ENCODE measurements around the gene ZDHHC17. TPM values are rescaled to one million over a fixed set of nuclear protein-coding genes. Genes with fewer than 3 reads are reported as not detected.
A peak's percentile ranks its signal among the peaks of the same experiment; 100 is the strongest.

Gene ZDHHC17
- total and polyA plus RNA-seq, 4 donors: 12.0 to 139 (median 21.8) TPM

GRCh38 chr12:76781321-76781720, 17.4 kb downstream of the ZDHHC17 start:
- no peak overlapping the region for H3K27ac ChIP-seq (ENCODE audit: low read depth in 1 of 2, low read length in 1 of 2)
- no peak for TF ChIP-seq CTCF (IDR thresholded peaks at IDR 0.05; ENCODE audit: control extremely low read depth, extremely low read depth)

GRCh38 chr12:76782526-76782925, 18.6 kb downstream of the ZDHHC17 start:
- no peak for TF ChIP-seq CTCF (IDR thresholded peaks at IDR 0.05; ENCODE audit: control extremely low read depth, extremely low read depth)
- H3K27ac ChIP-seq (ENCODE audit: low read depth in 1 of 2, low read length in 1 of 2): no peak overlapping the region
- ATAC-seq (ENCODE audit: insufficient read depth, low FRiP score) (no peak), DNase-seq (peak in 1 of 3 donors; percentile 15)
- no peak overlapping the region for H3K9ac ChIP-seq (ENCODE audit: insufficient read depth in 1 of 2, low read length in 2 of 2)
- no peaks in the 10 kb centered on the region for H3K9me3 ChIP-seq (ENCODE audit: control insufficient read depth in 4 of 4, insufficient read depth in 3 of 4, low read length in 3 of 4)
- 64 to 80% methylated on average over 2 of the region's 2 CpGs for WGBS, 2 donors
- no peaks in the 10 kb centered on the region for H3K27me3 ChIP-seq (ENCODE audit: control insufficient read depth in 3 of 3, insufficient read depth in 3 of 3, low read length in 2 of 3)
- H3K4me1 ChIP-seq (ENCODE audit: control insufficient read depth in 5 of 5, insufficient read depth in 5 of 5, low read length in 5 of 5): peaks cover 0 to 47% (median 11%) of the 10 kb centered on the region in 5 donors
- H3K36me3 ChIP-seq (ENCODE audit: control insufficient read depth in 4 of 4, insufficient read depth in 4 of 4, low read length in 4 of 4): no peaks in the 10 kb centered on the region
- H3K4me3 ChIP-seq: no peak overlapping the region

More at GRCh38 chr12:76781321-76781720, 17.4 kb downstream of the ZDHHC17 start:
- no peaks in the 10 kb centered on the region for H3K27me3 ChIP-seq (ENCODE audit: control insufficient read depth in 3 of 3, insufficient read depth in 3 of 3, low read length in 2 of 3)
- ATAC-seq (ENCODE audit: insufficient read depth, low FRiP score) (no peak), DNase-seq (no peak)
- WGBS, 2 donors: 84 to 89% methylated on average over 3 of the region's 3 CpGs
- H3K36me3 ChIP-seq (ENCODE audit: control insufficient read depth in 4 of 4, insufficient read depth in 4 of 4, low read length in 4 of 4): no peaks in the 10 kb centered on the region
- peaks cover 0 to 50% (median 11%) of the 10 kb centered on the region in 5 donors for H3K4me1 ChIP-seq (ENCODE audit: control insufficient read depth in 5 of 5, insufficient read depth in 5 of 5, low read length in 5 of 5)
- H3K9ac ChIP-seq (ENCODE audit: insufficient read depth in 1 of 2, low read length in 2 of 2): no peak overlapping the region
- H3K9me3 ChIP-seq (ENCODE audit: control insufficient read depth in 4 of 4, insufficient read depth in 3 of 4, low read length in 3 of 4): no peaks in the 10 kb centered on the region
- no peak overlapping the region for H3K4me3 ChIP-seq

- no peak for TF ChIP-seq CTCF (IDR thresholded peaks at IDR 0.05; ENCODE audit: control extremely low read depth, extremely low read depth)
- no peak for ATAC-seq (ENCODE audit: insufficient read depth, low FRiP score)
- H3K27ac ChIP-seq (ENCODE audit: low read depth in 1 of 2, low read length in 1 of 2): no peak overlapping the region
- H3K4me3 ChIP-seq: no peak overlapping the region
- peak overlapping the region in 1 of 2 donors; percentile 57 for H3K9ac ChIP-seq (ENCODE audit: insufficient read depth in 1 of 2, low read length in 2 of 2)
- H3K27me3 ChIP-seq (ENCODE audit: control insufficient read depth in 3 of 3, insufficient read depth in 3 of 3, low read length in 2 of 3): no peaks in the 10 kb centered on the region
- H3K9me3 ChIP-seq (ENCODE audit: control insufficient read depth in 4 of 4, insufficient read depth in 3 of 4, low read length in 3 of 4): no peaks in the 10 kb centered on the region
- peak; percentile 67 to 93 (median 91) for DNase-seq
- H3K36me3 ChIP-seq (ENCODE audit: control insufficient read depth in 4 of 4, insufficient read depth in 4 of 4, low read length in 4 of 4): no peaks in the 10 kb centered on the region
- peaks cover 0 to 35% (median 11%) of the 10 kb centered on the region in 5 donors for H3K4me1 ChIP-seq (ENCODE audit: control insufficient read depth in 5 of 5, insufficient read depth in 5 of 5, low read length in 5 of 5)
- 56 to 86% methylated on average over 4 of the region's 4 CpGs for WGBS, 2 donors
Measured at GRCh38 chr12:76784600-76785051, 20.7 kb downstream of the ZDHHC17 start.

GRCh38 chr12:76785407-76785806, 21.5 kb downstream of the ZDHHC17 start:
- no peak overlapping the region for H3K9ac ChIP-seq (ENCODE audit: insufficient read depth in 1 of 2, low read length in 2 of 2)
- H3K27me3 ChIP-seq (ENCODE audit: control insufficient read depth in 3 of 3, insufficient read depth in 3 of 3, low read length in 2 of 3): no peaks in the 10 kb centered on the region
- DNase-seq (no peak), ATAC-seq (ENCODE audit: insufficient read depth, low FRiP score) (no peak)
- H3K36me3 ChIP-seq (ENCODE audit: control insufficient read depth in 4 of 4, insufficient read depth in 4 of 4, low read length in 4 of 4): no peaks in the 10 kb centered on the region
- no peaks in the 10 kb centered on the region for H3K9me3 ChIP-seq (ENCODE audit: control insufficient read depth in 4 of 4, insufficient read depth in 3 of 4, low read length in 3 of 4)
- peaks cover 0 to 35% (median 11%) of the 10 kb centered on the region in 5 donors for H3K4me1 ChIP-seq (ENCODE audit: control insufficient read depth in 5 of 5, insufficient read depth in 5 of 5, low read length in 5 of 5)
- H3K27ac ChIP-seq (ENCODE audit: low read depth in 1 of 2, low read length in 1 of 2): no peak overlapping the region
- WGBS, 2 donors: 94 to 97% methylated on average over 1 of the region's 1 CpG
- H3K4me3 ChIP-seq: no peak overlapping the region
- TF ChIP-seq CTCF (IDR thresholded peaks at IDR 0.05; ENCODE audit: control extremely low read depth, extremely low read depth): no peak

All from lung (tissue), 12 donors.